HG02623 (cell line): ENCODE data around the gene ICA1L.
"Not testable (repeated sequence)": the region's sequence is repeated elsewhere in the genome, so short reads cannot be mapped to it uniquely, and the experiment has no call there.

Experiments
- ATAC-seq: cut with Tn5 transposase; IDR thresholded peaks from one replicate; pipeline ENCODE4 v1.9.1; 2021; ENCODE audit warnings: moderate library complexity; ENCODE audit not compliant: unreplicated experiment

Gene ICA1L

GRCh38 chr2:202871300-202872141 lies at the start of gene ICA1L:
Gene ICA1L (minus strand): TSS chr2:202871766. CDS start chr2:202829009, 42,757 bp downstream.
- ATAC-seq, result peak; percentile 40

- ATAC-seq, result no peak
Measured at GRCh38 chr2:202918860-202919259, 47.3 kb upstream of the ICA1L start.

- peak; percentile 54 for ATAC-seq
Measured at GRCh38 chr2:202912342-202913201, 41.0 kb upstream of the ICA1L start.

GRCh38 chr2:202911512-202912341 lies 40.2 kb upstream of the ICA1L start, which contains the start of the genes CARF and WDR12:
Gene CARF (plus strand): TSS chr2:202912275. CDS start chr2:202941903, 29,628 bp downstream.
Gene WDR12 (minus strand): TSS chr2:202911673. CDS start chr2:202911476, 197 bp downstream.
- ATAC-seq, result peak; percentile 63

- ATAC-seq, result peak; percentile 11
Measured at GRCh38 chr2:202911203-202911511, 39.6 kb upstream of the ICA1L start.

GRCh38 chr2:202910698-202911097 lies 39.1 kb upstream of the ICA1L start:
- ATAC-seq, result no peak

GRCh38 chr2:202910250-202910649 lies 38.7 kb upstream of the ICA1L start:
- ATAC-seq, result not testable (repeated sequence)

GRCh38 chr2:202909394-202910192 lies 38.0 kb upstream of the ICA1L start:
- ATAC-seq, result no peak

- ATAC-seq, result no peak
Measured at GRCh38 chr2:202908186-202908585, 36.6 kb upstream of the ICA1L start.

- not testable (repeated sequence) for ATAC-seq
Measured at GRCh38 chr2:202905507-202905906, 33.9 kb upstream of the ICA1L start.

GRCh38 chr2:202885190-202885589 lies 13.6 kb upstream of the ICA1L start:
- no peak for ATAC-seq

GRCh38 chr2:202883987-202884675 lies 12.6 kb upstream of the ICA1L start:
- ATAC-seq, result no peak

- ATAC-seq, result no peak
Measured at GRCh38 chr2:202881570-202881969, 10.0 kb upstream of the ICA1L start.

- no peak for ATAC-seq
Measured at GRCh38 chr2:202877699-202878098, 6.1 kb upstream of the ICA1L start.

- peak; percentile 75 for ATAC-seq
Measured at GRCh38 chr2:202870431-202871299, 901 bp downstream of the ICA1L start.

GRCh38 chr2:202861987-202862386 lies 9.6 kb downstream of the ICA1L start:
- ATAC-seq, result no peak

- no peak for ATAC-seq
Measured at GRCh38 chr2:202858601-202859000, 13.0 kb downstream of the ICA1L start.

- not testable (repeated sequence) for ATAC-seq
Measured at GRCh38 chr2:202849343-202849742, 22.2 kb downstream of the ICA1L start.
